H9 (cell line): Measurements from ENCODE around the gene CARD11. TPM values are rescaled to one million over a fixed set of nuclear protein-coding genes. Genes with fewer than 3 reads are reported as not detected.

Experiments
- DNase-seq: peaks from one replicate; pipeline ENCODE4 v3.0.0-alpha.2; 2017
- H2AFZ ChIP-seq: one replicate; pipeline ENCODE4 v1.6.1; 2013; ENCODE audit warnings: mild to moderate bottlenecking, low read length, control low read depth, moderate library complexity
- H2AK5ac ChIP-seq: 2 replicates; pipeline ENCODE4 v1.6.1; 2013; ENCODE audit warnings: low read length, control low read depth, mixed read lengths; ENCODE audit not compliant: insufficient read length
- H2BK120ac ChIP-seq: one replicate; pipeline ENCODE4 v1.6.1; 2013; ENCODE audit warnings: low read depth, mild to moderate bottlenecking, low read length, control low read depth, inconsistent platforms; ENCODE audit not compliant: poor library complexity, severe bottlenecking
- H2BK12ac ChIP-seq: 2 replicates; pipeline ENCODE4 v1.6.1; 2013; ENCODE audit warnings: low read length, control low read depth, mixed read lengths, low read depth; ENCODE audit not compliant: insufficient read length
- H2BK15ac ChIP-seq: 2 replicates; pipeline ENCODE4 v1.6.1; 2013; ENCODE audit warnings: low read depth, low read length, control low read depth
- H2BK20ac ChIP-seq: one replicate; pipeline ENCODE4 v1.6.1; 2013; ENCODE audit warnings: low read depth, mild to moderate bottlenecking, low read length, control low read depth, inconsistent platforms; ENCODE audit not compliant: poor library complexity, severe bottlenecking
- H2BK5ac ChIP-seq: 2 replicates; pipeline ENCODE4 v1.6.1; 2013; ENCODE audit warnings: low read length, control low read depth, mixed read lengths; ENCODE audit not compliant: insufficient read length
- H3K14ac ChIP-seq: 2 replicates; pipeline ENCODE4 v1.6.1; 2013; ENCODE audit warnings: low read length, control low read depth; ENCODE audit not compliant: insufficient read depth
- H3K18ac ChIP-seq: 2 replicates; pipeline ENCODE4 v1.6.1; 2013; ENCODE audit warnings: low read depth, mild to moderate bottlenecking, mixed read lengths, low read length, control low read depth; ENCODE audit not compliant: insufficient read length
- H3K23ac ChIP-seq: 2 replicates; pipeline ENCODE4 v1.6.1; 2013; ENCODE audit warnings: low read length, control low read depth, mixed read lengths, low read depth; ENCODE audit not compliant: insufficient read length
- H3K23me2 ChIP-seq: 2 replicates; pipeline ENCODE4 v1.6.1; 2013; ENCODE audit warnings: low read depth, mild to moderate bottlenecking, mixed read lengths, low read length, control low read depth; ENCODE audit not compliant: insufficient read length, poor library complexity, severe bottlenecking
- H3K27ac ChIP-seq: 2 replicates; pipeline ENCODE4 v1.5.1; 2013; ENCODE audit warnings: low read length, control low read depth, mixed read lengths, low read depth; ENCODE audit not compliant: insufficient read length
- H3K27me3 ChIP-seq: 2 replicates; pipeline ENCODE4 v1.6.1; 2013; ENCODE audit warnings: low read length, control low read depth, inconsistent platforms; ENCODE audit not compliant: insufficient read depth
- H3K4ac ChIP-seq: 2 replicates; pipeline ENCODE4 v1.6.1; 2013; ENCODE audit warnings: low read depth, mild to moderate bottlenecking, control low read depth, inconsistent platforms, low read length, moderate library complexity
- H3K4me1 ChIP-seq: 2 replicates; pipeline ENCODE4 v1.6.1; 2013; ENCODE audit warnings: low read length, control low read depth, inconsistent platforms; ENCODE audit not compliant: insufficient read depth
- H3K4me2 ChIP-seq: 2 replicates; pipeline ENCODE4 v1.6.1; 2013; ENCODE audit warnings: low read length, control low read depth, mixed read lengths; ENCODE audit not compliant: insufficient read length, insufficient read depth
- H3K56ac ChIP-seq: 2 replicates; pipeline ENCODE4 v1.6.1; 2013; ENCODE audit warnings: low read depth, mild to moderate bottlenecking, mixed read lengths, low read length, control low read depth; ENCODE audit not compliant: insufficient read length
- H3K79me1 ChIP-seq: 2 replicates; pipeline ENCODE4 v1.6.1; 2013; ENCODE audit warnings: low read depth, mild to moderate bottlenecking, moderate library complexity, low read length, control low read depth, inconsistent platforms; ENCODE audit not compliant: insufficient read depth, poor library complexity, severe bottlenecking
- H3K79me2 ChIP-seq: 2 replicates; pipeline ENCODE4 v1.6.1; 2013; ENCODE audit warnings: low read length, control low read depth, inconsistent platforms; ENCODE audit not compliant: insufficient read depth
- H3K9ac ChIP-seq: 2 replicates; pipeline ENCODE4 v1.6.1; 2013; ENCODE audit warnings: low read length, control low read depth, mixed read lengths; ENCODE audit not compliant: insufficient read length; ENCODE audit errors: extremely low read depth
- H3K9me3 ChIP-seq: one replicate; pipeline ENCODE4 v1.6.1; 2013; ENCODE audit warnings: low read depth, low read length, inconsistent platforms; ENCODE audit not compliant: control insufficient read depth
- H3T11ph ChIP-seq: one replicate; pipeline ENCODE4 v1.6.1; 2013; ENCODE audit warnings: mild to moderate bottlenecking, low read length, control low read depth, inconsistent platforms
- H4K20me1 ChIP-seq: one replicate; pipeline ENCODE4 v1.6.1; 2013; ENCODE audit not compliant: control insufficient read depth, insufficient read length, insufficient read depth
- H4K5ac ChIP-seq: 2 replicates; pipeline ENCODE4 v1.6.1; 2013; ENCODE audit warnings: low read depth, mild to moderate bottlenecking, mixed read lengths, low read length, control low read depth; ENCODE audit not compliant: insufficient read length
- H4K8ac ChIP-seq: replicated peaks from 2 replicates; pipeline ENCODE4 v1.6.1; 2013; ENCODE audit warnings: low read length, control low read depth, mixed read lengths, low read depth; ENCODE audit not compliant: insufficient read length
- H4K91ac ChIP-seq: 2 replicates; pipeline ENCODE4 v1.6.1; 2013; ENCODE audit warnings: low read depth, mild to moderate bottlenecking, moderate library complexity, mixed read lengths, low read length, control low read depth; ENCODE audit not compliant: insufficient read length
- H3K27ac Mint-ChIP-seq, 3 experiments: 2 replicates in 2 of 3; 3 replicates in 1 of 3; pipeline ENCODE4 v1.8.0; 2020 to 2021; ENCODE audit warnings: mixed read lengths in 3 of 3, mild to moderate bottlenecking in 1 of 3, moderate library complexity in 1 of 3
- H3K27me3 Mint-ChIP-seq: 2 replicates; pipeline ENCODE4 v1.8.0; 2021; ENCODE audit warnings: low read depth, mild to moderate bottlenecking, moderate library complexity, mixed read lengths
- H3K36me3 Mint-ChIP-seq, 3 experiments: 2 replicates in 2 of 3; 3 replicates in 1 of 3; pipeline ENCODE4 v1.8.0; 2020 to 2021; ENCODE audit warnings: low read depth in 3 of 3, mixed read lengths in 3 of 3; ENCODE audit not compliant: insufficient read depth in 1 of 3
- H3K4me1 Mint-ChIP-seq, 2 experiments: 2 replicates each; pipeline ENCODE4 v1.8.0; 2020; ENCODE audit warnings: mixed read lengths in 2 of 2
- H3K4me3 Mint-ChIP-seq, 2 experiments: 2 replicates in 1 of 2; 3 replicates in 1 of 2; pipeline ENCODE4 v1.8.0; 2020 to 2021; ENCODE audit warnings: mild to moderate bottlenecking in 2 of 2, mixed read lengths in 2 of 2, moderate library complexity in 1 of 2
- H3K9me3 Mint-ChIP-seq, 2 experiments: 2 replicates in 1 of 2; 3 replicates in 1 of 2; pipeline ENCODE4 v1.8.0; 2020; ENCODE audit warnings: mild to moderate bottlenecking in 2 of 2, mixed read lengths in 2 of 2, moderate library complexity in 1 of 2
- CTCF ChIP-seq: fragments of 200-600 bp; sonication (generic); conservative IDR thresholded peaks from 3 replicates; pipeline ENCODE4 v1.8.0; 2021; ENCODE audit warnings: antibody characterized with exemption, mild to moderate bottlenecking
- WGBS: extraction: QIAGEN DNeasy Blood & Tissue Kit; methylation state at CpG from one replicate; pipeline ENCODE4 v1.1.7; 2013; ENCODE audit warnings: missing lambda C conversion rate, low lambda C conversion rate, mixed read lengths; ENCODE audit not compliant: insufficient read length; ENCODE audit errors: extremely low coverage; 5-methylcytosine and 5-hydroxymethylcytosine counted together
- total RNA-seq: library from RNA; stranded (reverse); gene quantifications from 2 replicates; pipeline ENCODE4 v1.2.1, GENCODE V29; 2021

CARD11 gene
- total RNA-seq, 1 experiment from 2014 or later: 20.0 TPM

- H2AK5ac ChIP-seq: no peak overlapping the region
- no peak overlapping the region for H3K27ac ChIP-seq
- no peak for DNase-seq
- H3K27ac Mint-ChIP-seq: no peak overlapping the region
- no peak overlapping the region; the same call in 1 of the 2 replicates for H3K14ac ChIP-seq
- H3K18ac ChIP-seq: no peak overlapping the region
- H3K4me3 Mint-ChIP-seq: no peak overlapping the region
- no peaks in the 10 kb centered on the region for H3K79me2 ChIP-seq
- H3K23ac ChIP-seq: no peak overlapping the region
- H2BK120ac ChIP-seq: no peak overlapping the region
- no peaks in the 10 kb centered on the region for H4K20me1 ChIP-seq
- no peak overlapping the region for H3K9ac ChIP-seq
- H3K4ac ChIP-seq: no peak overlapping the region
- H3K4me1 ChIP-seq: peaks cover 5% of the 10 kb centered on the region; the same call in 1 of the 2 replicates
- H2BK5ac ChIP-seq: no peak overlapping the region
- WGBS: no CpG with 5 or more reads among the region's 17 CpGs
- H3K27me3 Mint-ChIP-seq: no peaks in the 10 kb centered on the region
- H2BK15ac ChIP-seq: no peak overlapping the region
- no peak overlapping the region for H4K8ac ChIP-seq
- peaks cover 25 to 43% of the 10 kb centered on the region in 2 experiments for H3K4me1 Mint-ChIP-seq
- no peaks in the 10 kb centered on the region for H3K23me2 ChIP-seq
- H3K9me3 ChIP-seq: no peaks in the 10 kb centered on the region
- no peak overlapping the region for H3T11ph ChIP-seq
- no peaks in the 10 kb centered on the region for H3K79me1 ChIP-seq
- no peak overlapping the region for H2BK20ac ChIP-seq
- no peak overlapping the region for H4K5ac ChIP-seq
- no peak overlapping the region for H3K56ac ChIP-seq
- H3K36me3 Mint-ChIP-seq: no peaks in the 10 kb centered on the region
- no peak overlapping the region for H2BK12ac ChIP-seq
- no peak overlapping the region for H2AFZ ChIP-seq
- TF ChIP-seq CTCF: no peak
- H3K27me3 ChIP-seq: no peaks in the 10 kb centered on the region
- peaks cover 0 to 5% of the 10 kb centered on the region in 2 experiments; a peak in 2 of 5 replicates for H3K9me3 Mint-ChIP-seq
- H3K4me2 ChIP-seq: no peak overlapping the region
- H4K91ac ChIP-seq: no peak overlapping the region
Observed at GRCh38 chr7:2883101-2883500, 160.6 kb downstream of the CARD11 start.
